ENCODE results near the gene LRRC4. TPM values are rescaled to one million over a fixed set of nuclear protein-coding genes. Genes with fewer than 3 reads are reported as not detected.

The LRRC4 gene
- total RNA-seq, 1 donor from 2014 or later: 19.8 TPM

GRCh38 chr7:128003787-128004186 lies 27.4 kb downstream of the LRRC4 start:
- Histone ChIP-seq H3K4me3 (no peak overlapping the region), H3K4me1 (peaks cover 4% of the 10 kb centered on the region), H2AFZ (replicated peaks) (no peak overlapping the region), H3K4me2 (no peak overlapping the region), H3F3A (ENCODE audit: low read depth) (no peaks in the 10 kb centered on the region), H4K20me1 (ENCODE audit: low read depth) (peaks cover 7% of the 10 kb centered on the region), H3K27me3 (no peaks in the 10 kb centered on the region), H3K9me3 (ENCODE audit: low read depth) (no peaks in the 10 kb centered on the region), H3K9ac (no peak overlapping the region), H3K27ac (no peak overlapping the region), H3K36me3 (no peaks in the 10 kb centered on the region), H3K79me2 (ENCODE audit: low read depth) (no peaks in the 10 kb centered on the region)
- H3K4me1 Mint-ChIP-seq: peaks cover 29% of the 10 kb centered on the region
- no peaks in the 10 kb centered on the region for H3K9me3 Mint-ChIP-seq
- no peak for DNase-seq (ENCODE audit: low spot score)
- no peak for TF ChIP-seq EZH2 (IDR thresholded peaks at IDR 0.05)
- peaks cover 7% of the 10 kb centered on the region for H3K27me3 Mint-ChIP-seq (ENCODE audit: insufficient read depth, low read depth)
- H3K27ac Mint-ChIP-seq: no peak overlapping the region
- no peak overlapping the region for H3K4me3 Mint-ChIP-seq
- peaks cover 35% of the 10 kb centered on the region for H3K36me3 Mint-ChIP-seq

- no peaks in the 10 kb centered on the region for H3F3A ChIP-seq (ENCODE audit: low read depth)
- no peaks in the 10 kb centered on the region for H3K79me2 ChIP-seq (ENCODE audit: low read depth)
- no peaks in the 10 kb centered on the region for H3K9me3 Mint-ChIP-seq
- no peak for DNase-seq (ENCODE audit: low spot score)
- no peak overlapping the region for H3K4me2 ChIP-seq
- no peak overlapping the region for H3K4me3 Mint-ChIP-seq
- no peak for TF ChIP-seq EZH2 (IDR thresholded peaks at IDR 0.05)
- no peak for TF ChIP-seq CTCF (IDR thresholded peaks at IDR 0.05)
- TF ChIP-seq EZH2phosphoT487 (IDR thresholded peaks at IDR 0.05): no peak
- peaks cover 4% of the 10 kb centered on the region for H3K4me1 ChIP-seq
- peaks cover 7% of the 10 kb centered on the region for H4K20me1 ChIP-seq (ENCODE audit: low read depth)
- no peak overlapping the region for H3K27ac Mint-ChIP-seq
- H3K4me3 ChIP-seq: no peak overlapping the region
- H2AFZ ChIP-seq (replicated peaks): no peak overlapping the region
- peaks cover 35% of the 10 kb centered on the region for H3K36me3 Mint-ChIP-seq
- H3K9me3 ChIP-seq (ENCODE audit: low read depth): no peaks in the 10 kb centered on the region
- H3K36me3 ChIP-seq: no peaks in the 10 kb centered on the region
- H3K4me1 Mint-ChIP-seq: peaks cover 30% of the 10 kb centered on the region
- no peak overlapping the region for H3K9ac ChIP-seq
- peaks cover 8% of the 10 kb centered on the region for H3K27me3 Mint-ChIP-seq (ENCODE audit: insufficient read depth, low read depth)
- H3K27me3 ChIP-seq: no peaks in the 10 kb centered on the region
- no peak overlapping the region for H3K27ac ChIP-seq
Measured at GRCh38 chr7:128003167-128003566, 28.1 kb downstream of the LRRC4 start.

- Histone ChIP-seq H3K9ac (no peak overlapping the region), H3K79me2 (ENCODE audit: low read depth) (no peaks in the 10 kb centered on the region), H3K4me3 (no peak overlapping the region), H3K36me3 (no peaks in the 10 kb centered on the region), H2AFZ (replicated peaks) (no peak overlapping the region), H3K27ac (no peak overlapping the region), H3K4me1 (peaks cover 19% of the 10 kb centered on the region), H4K20me1 (ENCODE audit: low read depth) (no peaks in the 10 kb centered on the region), H3F3A (ENCODE audit: low read depth) (no peaks in the 10 kb centered on the region), H3K4me2 (no peak overlapping the region), H3K27me3 (no peaks in the 10 kb centered on the region), H3K9me3 (ENCODE audit: low read depth) (no peaks in the 10 kb centered on the region)
- Mint-ChIP-seq H3K9me3 (no peaks in the 10 kb centered on the region), H3K4me1 (peaks cover 46% of the 10 kb centered on the region), H3K27me3 (ENCODE audit: insufficient read depth, low read depth) (peaks cover 5% of the 10 kb centered on the region), H3K27ac (peak overlapping the region; percentile 47), H3K36me3 (peaks cover 21% of the 10 kb centered on the region), H3K4me3 (no peak overlapping the region)
- DNase-seq (ENCODE audit: low spot score): no peak
- no peak for TF ChIP-seq EZH2phosphoT487 (IDR thresholded peaks at IDR 0.05)
Measured at GRCh38 chr7:128000854-128001265, 30.4 kb downstream of the LRRC4 start.

- peaks cover 16% of the 10 kb centered on the region for H3K36me3 Mint-ChIP-seq
- H3K27me3 ChIP-seq: no peaks in the 10 kb centered on the region
Measured at GRCh38 chr7:128000048-128000447, 31.2 kb downstream of the LRRC4 start.

More at GRCh38 chr7:128000048-128000447, 31.2 kb downstream of the LRRC4 start:
- Mint-ChIP-seq H3K9me3 (no peaks in the 10 kb centered on the region), H3K4me3 (no peak overlapping the region), H3K27ac (no peak overlapping the region), H3K4me1 (peaks cover 46% of the 10 kb centered on the region), H3K27me3 (ENCODE audit: insufficient read depth, low read depth) (peaks cover 3% of the 10 kb centered on the region)
- H3K4me2 ChIP-seq: no peak overlapping the region
- no peak for TF ChIP-seq CTCF (IDR thresholded peaks at IDR 0.05)
- TF ChIP-seq EZH2phosphoT487 (IDR thresholded peaks at IDR 0.05): no peak
- TF ChIP-seq EZH2 (IDR thresholded peaks at IDR 0.05): no peak
- no peaks in the 10 kb centered on the region for H3K79me2 ChIP-seq (ENCODE audit: low read depth)
- H3F3A ChIP-seq (ENCODE audit: low read depth): peaks cover 6% of the 10 kb centered on the region
- H3K9ac ChIP-seq: no peak overlapping the region
- H3K9me3 ChIP-seq (ENCODE audit: low read depth): no peaks in the 10 kb centered on the region
- peaks cover 4% of the 10 kb centered on the region for H4K20me1 ChIP-seq (ENCODE audit: low read depth)
- H3K36me3 ChIP-seq: no peaks in the 10 kb centered on the region
- no peak for DNase-seq (ENCODE audit: low spot score)
- peaks cover 23% of the 10 kb centered on the region for H3K4me1 ChIP-seq
- no peak overlapping the region for H2AFZ ChIP-seq (replicated peaks)
- no peak overlapping the region for H3K4me3 ChIP-seq
- no peak overlapping the region for H3K27ac ChIP-seq

All from neural progenitor cell (in vitro differentiated cells).